ENCODE data around the gene SCARB2.

SCARB2 gene

DNA sequence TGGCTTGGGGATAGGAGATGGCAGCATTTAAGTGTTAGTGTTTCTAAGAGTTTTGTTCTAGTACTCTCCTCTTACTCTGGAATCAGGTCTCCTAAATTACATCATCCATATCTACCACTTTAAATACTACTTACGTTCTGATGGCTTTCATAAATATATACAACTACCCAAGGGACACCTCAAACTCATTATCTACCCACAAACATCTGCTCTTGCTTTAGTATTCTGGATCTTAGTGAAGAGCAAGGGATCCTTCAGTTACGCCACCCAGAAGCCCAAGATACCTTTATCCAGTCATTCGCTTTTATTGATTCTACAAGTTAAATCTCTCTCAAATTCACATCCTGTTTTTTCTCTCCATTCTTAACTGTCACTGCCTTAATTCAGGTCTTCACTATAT is 72.4 kb downstream of the SCARB2 start:
- DNase-seq, result no peak

DNA sequence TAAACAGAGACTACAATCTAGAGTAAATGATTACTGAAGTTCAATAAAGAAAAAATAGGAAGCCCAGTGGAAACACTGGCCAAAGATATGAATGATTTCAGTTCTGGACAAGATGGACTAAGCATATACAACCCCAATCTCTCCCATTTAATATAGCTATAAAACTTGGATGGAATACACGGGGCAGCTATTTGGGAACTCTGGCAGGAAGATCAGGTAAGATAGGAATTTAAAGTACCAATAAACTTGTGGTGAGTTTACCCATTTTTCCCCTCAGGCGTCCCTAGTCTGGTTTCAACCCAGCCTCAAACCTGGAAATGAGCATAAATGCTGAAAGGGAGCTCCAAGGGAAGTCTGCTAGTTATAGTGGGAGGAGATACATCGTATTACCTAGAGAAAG is 85.9 kb downstream of the SCARB2 start:
- DNase-seq, result no peak

DNA sequence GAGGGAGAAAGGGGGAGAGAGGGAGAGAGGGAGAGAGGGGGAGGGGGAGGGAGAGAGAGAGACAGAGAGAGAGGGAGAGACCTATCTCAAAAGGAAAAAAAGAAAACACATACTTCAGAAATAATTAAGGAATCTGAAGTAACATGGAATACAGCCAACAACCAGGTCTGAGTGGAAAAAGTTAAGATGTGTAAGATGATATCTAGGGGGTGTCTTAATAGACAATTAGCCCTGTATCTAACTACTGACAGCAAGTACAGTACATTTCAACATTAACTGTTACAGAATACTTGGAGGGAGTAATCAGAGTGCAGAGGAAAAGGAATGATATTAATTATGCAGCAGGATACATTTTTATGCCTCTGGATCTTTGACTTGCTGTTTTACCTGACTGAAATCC is 87.8 kb downstream of the SCARB2 start:
- no peak for DNase-seq

DNA sequence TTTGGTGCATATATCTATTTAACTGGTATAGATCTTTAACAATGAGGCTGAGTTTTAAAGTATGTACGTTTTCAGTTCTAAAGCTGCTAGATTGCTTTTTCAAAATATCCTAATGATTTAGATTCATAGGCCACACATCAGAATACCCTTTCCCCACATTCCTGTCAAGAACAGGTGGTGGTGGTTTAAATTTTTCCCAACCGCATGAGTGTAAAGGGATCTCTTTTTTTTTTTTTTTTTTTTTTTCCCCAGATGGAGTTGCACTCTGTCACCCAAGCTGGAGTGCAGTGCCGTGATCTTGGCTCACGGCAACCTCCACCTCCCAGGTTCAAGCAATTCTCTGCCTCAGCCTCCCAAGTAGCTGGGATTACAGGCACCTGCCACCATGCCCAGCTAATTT is 93.4 kb downstream of the SCARB2 start:
- DNase-seq, result no peak

DNA sequence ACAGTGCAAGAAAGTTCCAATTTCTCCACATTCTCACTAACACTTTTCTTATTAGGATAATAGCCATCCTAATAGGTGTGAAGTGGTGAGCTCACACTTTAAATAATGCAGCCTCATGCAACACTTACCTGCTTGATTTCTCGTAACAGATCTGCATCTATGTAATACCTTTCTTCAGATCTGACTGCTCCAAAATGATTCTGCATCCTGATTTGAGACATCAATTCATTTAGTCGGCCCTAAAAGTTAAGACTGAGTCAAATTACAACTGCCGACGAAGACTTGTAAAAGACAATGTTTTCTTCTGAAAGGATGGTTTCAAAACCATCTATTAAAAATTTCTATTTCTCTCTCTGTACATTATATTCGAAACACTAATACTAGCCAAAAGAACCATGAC is 96.1 kb downstream of the SCARB2 start:
- no peak for DNase-seq

DNA sequence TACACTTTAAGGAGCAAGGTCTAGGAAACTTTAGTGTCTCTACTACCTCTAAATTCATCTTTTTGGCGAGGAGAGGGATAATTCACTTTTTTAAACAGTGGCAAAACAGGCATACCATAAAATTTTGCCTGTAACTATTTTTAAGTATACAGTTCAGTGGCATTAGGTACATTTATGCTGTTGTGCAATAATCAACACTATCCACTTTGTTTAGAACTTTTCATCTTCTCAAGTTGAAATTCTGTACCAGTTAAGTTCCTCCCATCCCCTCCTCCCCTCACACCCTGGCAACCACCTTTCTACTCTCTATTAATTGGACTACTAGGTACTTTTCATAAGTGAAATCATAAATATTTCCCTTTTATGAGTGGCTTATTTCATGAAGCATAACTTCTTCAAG is 96.8 kb downstream of the SCARB2 start:
- DNase-seq, result no peak

Measured in activated CD4-positive, alpha-beta T cell treated with anti-CD3 and anti-CD28 coated beads for 1 hour (primary cell).